Endodermal cell (in vitro differentiated cells): ENCODE data around the gene PPA2. TPM values are rescaled to one million over a fixed set of nuclear protein-coding genes. Genes with fewer than 3 reads are reported as not detected.
A peak's percentile ranks its signal among the peaks of the same experiment; 100 is the strongest.

Experiments
- DNase-seq: peaks from one replicate; pipeline ENCODE4 v3.0.0-alpha.2; 2017
- H3K27ac ChIP-seq: 2 replicates; pipeline ENCODE4 v1.5.1; 2013; ENCODE audit warnings: mild to moderate bottlenecking, low read depth, low read length, moderate library complexity
- H3K27me3 ChIP-seq: 2 replicates; pipeline ENCODE4 v1.6.1; 2013; ENCODE audit warnings: mild to moderate bottlenecking, low read length, moderate library complexity; ENCODE audit not compliant: insufficient read depth, control insufficient read depth, poor library complexity, severe bottlenecking
- H3K36me3 ChIP-seq: 2 replicates; pipeline ENCODE4 v1.7.0; 2013; ENCODE audit warnings: mild to moderate bottlenecking, low read length, moderate library complexity; ENCODE audit not compliant: control insufficient read depth, insufficient read depth
- H3K4me1 ChIP-seq: one replicate; pipeline ENCODE4 v1.7.0; 2013; ENCODE audit warnings: low read length; ENCODE audit not compliant: control insufficient read depth, insufficient read depth
- H3K4me3 ChIP-seq: 2 replicates; pipeline ENCODE4 v1.5.1; 2013; ENCODE audit warnings: mild to moderate bottlenecking, low read length, moderate library complexity
- H3K9ac ChIP-seq: 2 replicates; pipeline ENCODE4 v1.6.1; 2013; ENCODE audit warnings: mild to moderate bottlenecking, low read length, moderate library complexity; ENCODE audit not compliant: poor library complexity, severe bottlenecking; ENCODE audit errors: extremely low read depth
- H3K9me3 ChIP-seq: 2 replicates; pipeline ENCODE4 v1.6.1; 2013; ENCODE audit warnings: mild to moderate bottlenecking, low read length, moderate library complexity; ENCODE audit not compliant: control insufficient read depth
- H3K27ac Mint-ChIP-seq: 2 replicates; pipeline ENCODE4 v1.8.0; 2020; ENCODE audit warnings: mixed read lengths
- H3K27me3 Mint-ChIP-seq: 2 replicates; pipeline ENCODE4 v1.8.0; 2021; ENCODE audit warnings: mild to moderate bottlenecking, mixed read lengths; ENCODE audit not compliant: insufficient read depth
- H3K36me3 Mint-ChIP-seq: 2 replicates; pipeline ENCODE4 v1.8.0; 2020; ENCODE audit warnings: low read depth, mixed read lengths
- H3K4me1 Mint-ChIP-seq: 2 replicates; pipeline ENCODE4 v1.8.0; 2020; ENCODE audit warnings: mixed read lengths
- H3K4me3 Mint-ChIP-seq: 2 replicates; pipeline ENCODE4 v1.8.0; 2020; ENCODE audit warnings: mild to moderate bottlenecking, moderate library complexity, mixed read lengths
- H3K9me3 Mint-ChIP-seq: 2 replicates; pipeline ENCODE4 v1.8.0; 2020; ENCODE audit warnings: mild to moderate bottlenecking, mixed read lengths
- CTCF ChIP-seq: fragments of 200-600 bp; sonication (generic); conservative IDR thresholded peaks from 2 replicates; pipeline ENCODE4 v1.5.0; 2021; ENCODE audit warnings: antibody characterized with exemption, mild to moderate bottlenecking
- WGBS, 2 experiments: methylation state at CpG; one replicate each; pipeline versions ENCODE4 v1.1.5 to v1.1.7; 2013; ENCODE audit warnings: missing lambda C conversion rate in 2 of 2, mixed read lengths in 1 of 2; ENCODE audit not compliant: insufficient coverage in 1 of 2, insufficient read length in 1 of 2; 5-methylcytosine and 5-hydroxymethylcytosine counted together
- total RNA-seq, 2 donors: library from RNA; stranded (reverse); fragmentation: NEBNext Ultra II Directional in 1 of 2; extraction: Animal tissue kit (Norgen Biotek cat#: 25700) in 1 of 2; gene quantifications; 2 replicates in 1 of 2; 3 replicates in 1 of 2; pipeline ENCODE4 v1.2.1, GENCODE V29; 2021

Gene PPA2
- total RNA-seq, 2 donors from 2014 or later = 90.7 to 133 TPM

DNA sequence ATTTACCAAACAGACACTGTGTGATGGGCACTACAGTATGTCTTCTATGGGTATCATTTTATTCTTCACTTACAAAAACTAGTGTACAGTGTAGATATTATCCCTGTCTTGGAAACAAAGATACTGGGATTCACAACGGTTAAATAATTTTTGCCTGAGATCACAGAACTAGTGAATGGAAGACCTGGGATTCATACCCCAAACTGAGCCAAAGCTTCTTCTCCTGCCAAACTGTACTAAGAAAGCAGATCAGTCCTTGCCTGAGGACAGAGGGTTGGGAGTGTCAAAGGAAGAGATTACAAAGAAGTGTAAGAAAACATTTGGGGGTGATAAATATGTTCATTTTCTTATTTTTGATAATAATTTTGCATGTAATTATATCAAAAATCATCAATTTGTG, 43.1 kb downstream of the PPA2 start:
- Histone ChIP-seq H3K9ac (no peak overlapping the region), H3K4me1 (no peaks in the 10 kb centered on the region), H3K27ac (no peak overlapping the region), H3K4me3 (no peak overlapping the region), H3K36me3 (peaks cover 60% of the 10 kb centered on the region), H3K9me3 (peaks cover 14% of the 10 kb centered on the region), H3K27me3 (no peaks in the 10 kb centered on the region)
- no peak overlapping the region for H3K4me3 Mint-ChIP-seq
- no peak for DNase-seq
- H3K36me3 Mint-ChIP-seq = peaks cover 66% of the 10 kb centered on the region
- H3K27ac Mint-ChIP-seq = no peak overlapping the region
- WGBS, 2 experiments = 0% methylated on average over 1 of the region's 1 CpG
- H3K9me3 Mint-ChIP-seq = peaks cover 11% of the 10 kb centered on the region
- H3K27me3 Mint-ChIP-seq = no peaks in the 10 kb centered on the region
- no peaks in the 10 kb centered on the region for H3K4me1 Mint-ChIP-seq
- no peak for TF ChIP-seq CTCF

- Mint-ChIP-seq H3K36me3 (peaks cover 80% of the 10 kb centered on the region), H3K27ac (no peak overlapping the region), H3K27me3 (no peaks in the 10 kb centered on the region), H3K4me3 (no peak overlapping the region), H3K9me3 (peaks cover 20% of the 10 kb centered on the region), H3K4me1 (no peaks in the 10 kb centered on the region)
- H3K9me3 ChIP-seq = peaks cover 26% of the 10 kb centered on the region
- H3K27me3 ChIP-seq = no peaks in the 10 kb centered on the region
- peak; percentile 56 for DNase-seq
- TF ChIP-seq CTCF = no peak
- peaks cover 73% of the 10 kb centered on the region for H3K36me3 ChIP-seq
- H3K4me1 ChIP-seq = no peaks in the 10 kb centered on the region
- no peak overlapping the region for H3K4me3 ChIP-seq
- H3K9ac ChIP-seq = no peak overlapping the region
- H3K27ac ChIP-seq = no peak overlapping the region
- WGBS, 2 experiments = 84 to 88% methylated on average over 9 to 12 of the region's 12 CpGs
These were observed 47.5 kb downstream of the PPA2 start for GRCh38 chr4:105426187-105426897.

DNA sequence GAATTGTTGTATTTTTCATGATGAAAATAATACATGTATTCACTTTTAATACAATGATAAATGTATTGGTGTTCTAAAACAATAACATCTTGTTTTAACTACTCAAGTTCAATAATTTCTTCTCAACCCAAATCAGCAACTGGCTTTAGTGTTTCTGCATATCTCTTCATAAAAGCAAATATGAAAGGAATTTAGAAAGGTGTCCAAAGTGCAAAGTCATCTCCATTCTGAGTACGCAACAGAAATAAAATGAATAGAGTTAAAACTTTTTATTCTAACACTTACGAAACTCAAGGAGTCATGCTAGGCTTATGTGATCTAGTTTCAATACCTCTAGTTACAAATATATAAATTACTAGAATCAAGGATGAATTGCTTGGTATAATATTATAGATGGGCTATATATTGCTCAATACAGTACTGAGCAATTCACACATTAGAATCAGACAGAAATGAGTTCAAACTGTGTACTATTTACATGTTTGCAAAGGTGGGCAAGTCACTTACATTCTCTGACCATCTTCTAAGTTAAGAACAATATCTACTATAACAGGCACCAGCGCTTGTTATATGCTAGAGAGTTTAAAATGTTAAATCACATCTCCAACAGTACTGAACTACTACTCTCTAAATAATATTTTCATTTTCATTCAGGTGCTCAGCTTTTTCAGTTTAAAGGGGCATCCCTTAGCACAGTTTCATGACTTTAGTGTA, 51.5 kb downstream of the PPA2 start:
- H3K4me3 Mint-ChIP-seq = no peak overlapping the region
- no peak overlapping the region for H3K9ac ChIP-seq
- no peak overlapping the region for H3K27ac Mint-ChIP-seq
- H3K4me1 Mint-ChIP-seq = no peaks in the 10 kb centered on the region
- no peak overlapping the region for H3K27ac ChIP-seq
- no peak for DNase-seq
- no peaks in the 10 kb centered on the region for H3K27me3 Mint-ChIP-seq
- peaks cover 59% of the 10 kb centered on the region for H3K36me3 ChIP-seq
- H3K36me3 Mint-ChIP-seq = peaks cover 59% of the 10 kb centered on the region
- H3K27me3 ChIP-seq = no peaks in the 10 kb centered on the region
- 95 to 100% methylated on average over 1 to 3 of the region's 3 CpGs for WGBS, 2 experiments
- no peak for TF ChIP-seq CTCF
- H3K9me3 Mint-ChIP-seq = peaks cover 19% of the 10 kb centered on the region
- H3K4me1 ChIP-seq = no peaks in the 10 kb centered on the region
- peaks cover 26% of the 10 kb centered on the region for H3K9me3 ChIP-seq
- H3K4me3 ChIP-seq = no peak overlapping the region
